Measurements from ENCODE around the gene RAB21.
"Not testable (repeated sequence)": the region's sequence is repeated elsewhere in the genome, so short reads cannot be mapped to it uniquely, and the experiment has no call there.

RAB21 gene

DNA sequence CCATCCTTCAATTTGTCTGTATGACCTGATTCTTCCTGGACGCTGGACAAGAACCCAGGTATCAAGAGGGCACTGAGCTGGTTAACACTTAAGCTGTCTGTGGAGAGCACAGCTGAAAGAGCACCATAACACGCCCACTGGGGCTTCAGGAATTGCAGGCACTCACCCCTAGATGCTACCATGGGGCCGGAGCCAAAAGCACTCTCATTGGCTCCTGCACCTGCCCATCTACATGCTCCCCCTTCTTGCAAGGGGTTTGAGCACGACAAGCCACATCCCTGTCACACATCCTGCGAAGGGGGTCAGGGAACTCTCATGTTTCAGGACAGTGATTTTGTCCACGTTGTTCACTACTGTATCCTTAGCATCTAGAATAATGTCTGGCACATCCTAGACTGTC lies 49.8 kb downstream of the RAB21 start:
- no peak for DNase-seq

DNA sequence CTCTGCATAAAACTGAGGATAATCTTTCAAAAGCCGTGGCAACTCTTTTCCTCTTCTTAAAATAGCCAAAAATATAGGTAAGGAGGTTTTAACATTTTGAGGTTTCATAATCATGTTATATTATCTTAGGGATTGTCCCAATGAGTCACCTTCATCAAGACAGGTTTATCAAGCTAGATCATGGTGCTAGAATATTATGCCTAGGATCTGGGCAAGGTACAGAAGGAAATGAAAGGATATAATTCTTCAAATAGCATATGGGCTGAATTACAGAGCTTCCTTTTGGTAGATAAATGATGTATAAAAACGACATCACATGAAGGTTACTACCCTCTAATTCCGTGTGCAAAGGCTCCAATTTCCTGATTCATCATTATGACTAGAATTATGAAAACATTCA lies 56.3 kb downstream of the RAB21 start:
- DNase-seq, result no peak

DNA sequence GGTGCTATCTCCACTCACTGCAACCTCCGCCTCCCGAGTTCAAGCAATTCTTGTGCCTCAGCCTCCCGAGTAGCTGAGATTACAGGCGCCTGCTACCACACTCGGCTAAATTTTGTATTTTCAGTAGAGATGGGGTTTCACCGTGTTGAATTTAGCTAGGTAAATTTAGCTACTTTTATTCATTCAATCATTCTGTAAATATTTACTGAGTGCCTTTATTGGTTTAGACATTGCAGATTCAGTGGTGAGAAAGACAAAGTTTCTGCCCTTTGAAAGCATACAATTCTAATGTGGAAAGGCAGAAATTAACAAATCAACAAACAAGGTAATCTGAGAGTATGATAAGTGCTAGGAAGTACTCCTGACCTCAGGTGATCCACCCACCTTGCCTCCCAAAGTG lies 60.6 kb downstream of the RAB21 start:
- DNase-seq, result not testable (repeated sequence)

DNA sequence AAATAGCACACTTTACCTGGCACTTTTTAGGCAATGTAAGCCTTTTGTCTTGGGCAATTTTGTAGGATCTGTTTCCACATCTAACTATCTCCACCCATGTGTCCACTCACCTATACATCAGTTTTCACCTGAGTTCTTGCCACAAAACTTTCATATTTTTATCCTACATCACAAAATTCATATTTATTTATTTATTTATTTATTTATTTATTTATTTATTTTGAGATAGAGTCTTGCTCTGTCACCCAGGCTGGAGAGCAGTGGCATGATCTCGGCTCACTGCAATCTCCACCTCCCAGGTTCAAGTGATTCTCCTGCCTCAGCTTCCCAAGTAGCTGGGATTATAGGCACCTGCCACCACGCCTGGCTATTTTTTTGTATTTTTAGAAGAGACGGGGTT lies 67.4 kb downstream of the RAB21 start:
- DNase-seq, result not testable (repeated sequence)

DNA sequence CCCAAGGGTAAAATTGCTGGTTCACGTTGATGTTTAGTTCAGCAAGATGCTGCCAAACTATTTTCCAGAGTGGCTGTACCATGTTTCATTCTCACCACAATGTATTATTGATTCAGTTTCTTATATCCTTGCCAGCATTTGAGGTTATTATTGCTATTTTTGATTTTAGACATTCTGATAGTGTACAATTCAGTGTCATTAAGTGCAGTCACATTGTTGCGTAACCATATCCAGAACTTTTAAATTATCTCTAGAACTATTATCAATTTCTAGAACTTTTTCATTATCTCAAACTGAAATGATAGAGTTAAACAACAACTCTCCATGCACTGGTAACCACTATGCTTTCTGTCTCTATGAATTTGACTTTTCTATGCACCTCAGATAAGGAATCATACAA lies 74.2 kb downstream of the RAB21 start:
- DNase-seq, result no peak

DNA sequence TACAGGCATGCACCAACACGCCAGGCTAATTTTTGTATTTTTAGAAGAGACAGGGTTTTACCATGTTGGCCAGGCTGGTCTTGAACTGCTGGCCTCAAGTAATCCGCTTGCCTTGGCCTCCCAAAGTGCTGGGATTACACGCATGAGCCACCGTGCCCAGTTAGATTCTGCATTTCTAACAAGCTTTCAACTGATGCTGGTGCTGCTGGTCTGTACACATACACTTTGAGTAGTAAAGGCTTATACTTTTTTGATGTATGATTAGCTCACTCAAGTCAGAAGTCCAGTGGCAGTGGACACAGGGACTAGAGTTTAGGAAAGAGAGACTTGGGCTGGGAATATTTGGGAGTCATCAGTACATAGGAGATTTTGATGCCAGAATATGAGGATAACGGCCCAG lies 82.7 kb downstream of the RAB21 start:
- no peak for DNase-seq

DNA sequence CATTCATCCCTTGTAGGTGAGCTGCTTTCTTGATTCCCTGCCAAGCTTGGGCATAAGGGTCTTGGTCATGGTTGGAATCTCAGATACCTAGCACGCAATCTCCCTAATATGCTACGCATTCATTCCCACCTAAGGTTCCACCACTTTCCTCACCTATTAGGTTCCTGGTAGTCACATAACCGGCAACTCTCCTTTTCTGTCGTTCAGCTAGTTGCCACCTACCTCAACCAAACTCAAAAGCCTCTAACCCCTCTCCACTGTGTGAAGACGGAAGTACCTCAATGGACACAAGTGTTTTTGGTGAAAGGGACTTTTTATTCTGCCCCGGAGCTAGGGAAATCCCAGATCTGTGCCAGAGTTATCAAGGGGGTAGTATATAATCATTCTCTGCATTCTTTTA lies 83.6 kb downstream of the RAB21 start:
- DNase-seq, result no peak

DNA sequence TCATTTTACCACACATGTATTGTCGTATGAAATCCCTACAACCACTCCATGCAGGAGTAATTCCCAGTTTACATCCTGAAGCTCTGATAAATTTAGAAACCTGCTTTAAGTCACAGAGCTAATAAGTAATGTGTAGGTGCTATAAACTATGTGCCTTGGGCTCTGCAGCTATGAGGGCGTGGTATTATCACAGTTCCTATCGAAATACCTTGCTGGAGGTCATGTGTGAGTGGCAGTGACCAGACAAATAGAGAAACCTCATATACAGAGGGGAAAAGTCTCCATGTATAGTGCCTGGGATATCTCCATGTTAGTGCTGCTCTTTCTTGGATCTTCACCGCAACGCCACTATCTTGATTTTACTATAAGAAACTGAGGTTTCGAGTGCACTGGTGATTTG lies 84.0 kb downstream of the RAB21 start:
- no peak for DNase-seq

DNA sequence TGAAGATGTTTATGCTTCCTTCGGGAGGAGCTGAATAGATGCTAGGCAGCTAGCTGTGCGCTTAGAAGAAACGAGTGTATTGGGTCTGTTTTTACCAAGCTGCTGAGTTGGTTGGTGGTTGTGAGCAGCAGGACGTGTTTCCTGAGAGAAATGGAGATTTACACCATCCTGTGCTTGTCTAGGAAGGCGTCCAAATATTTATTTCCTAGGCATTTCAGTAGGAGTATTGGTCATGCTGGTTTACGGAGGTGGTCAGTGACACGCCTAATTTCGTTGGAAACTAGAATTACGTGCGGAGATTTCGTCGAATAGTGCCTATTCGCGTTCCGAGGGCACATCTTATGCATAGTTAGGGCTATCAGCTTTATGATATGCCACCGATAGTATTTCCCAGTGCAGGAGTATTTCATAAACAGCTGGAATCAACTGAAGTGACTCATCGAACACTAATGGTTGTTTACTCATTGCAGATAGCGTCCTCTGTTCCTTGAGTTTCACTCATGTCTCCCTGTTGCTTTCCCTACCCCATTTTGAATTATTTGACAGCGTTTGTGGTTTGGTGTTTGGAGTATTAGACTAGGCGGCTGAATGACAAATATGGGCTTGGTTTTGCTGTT lies 85.7 kb downstream of the RAB21 start:
- no peak for DNase-seq

DNA sequence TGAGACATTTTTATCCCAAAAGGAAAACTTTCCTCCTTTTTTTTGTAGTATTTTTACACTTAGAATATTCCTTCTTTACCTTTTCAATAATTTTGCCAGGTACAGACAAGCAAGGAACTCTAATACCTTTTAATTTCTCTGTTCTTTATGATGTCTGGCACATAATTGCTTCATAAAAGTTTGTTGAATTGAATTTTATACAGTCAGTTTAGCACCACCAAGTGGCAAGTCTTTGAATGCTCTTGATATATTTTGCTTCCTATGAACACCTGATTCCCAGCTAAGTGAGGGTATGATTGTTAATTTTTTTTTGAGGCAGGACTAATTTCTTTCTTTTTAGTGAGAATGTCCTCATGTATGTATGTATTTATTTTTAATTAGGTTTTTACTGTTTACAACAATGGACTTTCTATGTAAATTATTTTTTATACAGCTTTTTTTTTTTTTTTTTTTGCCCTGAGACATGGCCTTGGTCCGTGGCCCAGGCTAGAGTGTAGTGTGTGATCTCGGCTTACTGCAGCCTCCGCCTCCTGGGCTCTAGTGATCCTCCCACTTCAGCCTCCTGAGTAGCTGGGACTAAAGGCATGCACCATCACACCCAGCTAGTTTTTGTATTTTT lies 91.8 kb downstream of the RAB21 start:
- no peak for DNase-seq

DNA sequence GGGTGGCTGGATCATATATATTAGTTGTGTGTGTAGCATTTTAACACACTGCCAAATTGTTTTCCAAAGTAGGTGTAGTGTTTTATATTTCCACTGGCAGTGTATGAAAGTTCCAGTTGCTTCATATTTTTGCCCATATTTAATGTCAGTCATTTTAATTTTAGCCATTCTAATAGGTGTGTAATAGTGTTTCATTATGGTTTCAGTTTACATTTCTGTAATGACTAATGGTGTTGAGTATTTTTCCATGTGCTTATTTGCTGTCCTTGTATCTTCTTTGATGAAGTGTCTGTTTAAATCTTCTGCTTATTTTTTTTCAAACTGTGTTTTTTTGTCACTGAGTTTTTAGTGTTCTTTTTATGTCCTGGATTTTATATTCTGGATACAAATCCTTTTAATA lies 93.5 kb downstream of the RAB21 start:
- no peak for DNase-seq

DNA sequence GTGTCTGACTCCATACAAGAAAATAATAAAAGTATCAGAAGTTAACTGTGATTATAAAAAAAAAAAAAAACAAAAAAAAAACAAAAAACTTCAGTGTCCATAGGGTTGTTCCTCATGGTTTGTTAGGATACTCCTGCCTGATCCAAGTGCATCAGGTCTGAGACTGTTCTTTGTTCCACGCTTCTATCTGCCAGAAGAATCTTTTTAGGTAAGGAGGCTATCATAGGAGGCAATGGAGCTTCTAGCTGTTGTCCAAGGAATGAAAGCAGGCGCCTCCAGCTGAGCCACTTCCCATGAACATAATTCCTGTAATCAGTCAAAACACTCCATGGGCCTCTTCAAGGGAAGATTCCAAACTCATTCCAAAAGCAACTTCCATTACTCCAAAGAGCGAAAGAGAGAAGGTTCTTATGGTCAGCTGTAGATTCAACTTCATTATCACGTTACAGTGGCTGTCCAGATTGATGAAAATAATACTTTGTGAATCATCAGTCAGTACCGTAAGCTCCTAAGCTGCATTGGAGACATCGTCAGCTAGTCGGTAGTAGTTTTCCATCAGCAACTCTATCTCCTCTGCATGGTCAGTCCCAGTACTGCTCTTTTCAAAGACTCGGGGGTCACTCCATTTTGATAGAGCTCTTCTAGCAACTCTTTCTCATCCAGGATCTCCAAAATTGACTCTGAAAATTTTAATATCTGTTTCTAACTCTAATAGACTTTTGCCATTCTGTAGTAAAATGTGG lies 94.6 kb downstream of the RAB21 start:
- no peak for DNase-seq
